Smooth muscle cell of the pulmonary artery (primary cell): Measurements from ENCODE around the gene KIAA0753. TPM values are rescaled to one million over a fixed set of nuclear protein-coding genes. Genes with fewer than 3 reads are reported as not detected.

ENCODE experiments used
- total RNA-seq: library from RNA; depleted of rRNA; stranded (reverse); fragments of >200 nt; gene quantifications from 2 replicates; pipeline ENCODE4 v1.2.3, GENCODE V29; 2014

Gene KIAA0753
- total RNA-seq = 12.8 and 16.0 TPM in 2 replicates

GRCh38 chr17:6640536-6641246 lies at the start of gene KIAA0753, which contains the start of gene TXNDC17:
KIAA0753 (minus strand) TSS chr17:6640711; CDS start chr17:6635103, 5,608 bp downstream.
TXNDC17 (plus strand) TSS chr17:6641060; CDS start chr17:6641083, 23 bp downstream.

GRCh38 chr17:6651354-6651918 lies 10.9 kb upstream of the KIAA0753 start, which contains the start of the genes C17orf100 and MED31:
C17orf100 (plus strand) TSS chr17:6651762; CDS start chr17:6651914, 152 bp downstream.
MED31 (minus strand) TSS chr17:6651605; CDS start chr17:6651528, 77 bp downstream.

GRCh38 chr17:6556121-6557039 lies 84.1 kb downstream of the KIAA0753 start, which contains the start of gene PITPNM3:
PITPNM3 (minus strand) TSS chr17:6556555; CDS start chr17:6556406, 149 bp downstream.

Other genes starting within 250 kb of the KIAA0753 start
- gene AIPL1, start 205.6 kb downstream of the KIAA0753 start, total RNA-seq = not detected in 2 replicates
- 5.4 and 15.2 TPM in 2 replicates for gene PIMREG, start 196.3 kb downstream of the KIAA0753 start, total RNA-seq
- gene PITPNM3, start 84.2 kb downstream of the KIAA0753 start, total RNA-seq = 2.4 and 3.8 TPM in 2 replicates
- 48.6 and 56.8 TPM in 2 replicates for gene TXNDC17, start 349 bp upstream of the KIAA0753 start, total RNA-seq
- gene MED31, start 10.9 kb upstream of the KIAA0753 start, total RNA-seq = 7.2 and 8.0 TPM in 2 replicates
- 0.46 and 0.72 TPM in 2 replicates for gene C17orf100, start 11.1 kb upstream of the KIAA0753 start, total RNA-seq
- gene SLC13A5, start 72.7 kb upstream of the KIAA0753 start, total RNA-seq = not detected in 2 replicates
- 20.0 and 37.0 TPM in 2 replicates for gene XAF1, start 115.3 kb upstream of the KIAA0753 start, total RNA-seq
- 0.07 and 0.26 TPM in 2 replicates for gene FBXO39, start 135.5 kb upstream of the KIAA0753 start, total RNA-seq
- gene TEKT1, start 191.0 kb upstream of the KIAA0753 start, total RNA-seq = not detected in 2 replicates